Limb (tissue), 2 donors: ENCODE data around the gene NR5A1.

Source experiments
- DNase-seq, 2 donors: peaks; one replicate each; pipeline ENCODE4 v3.0.0-alpha.2; 2016; ENCODE audit errors: extremely low spot score in 2 of 2

The NR5A1 gene

GRCh38 chr9:124514125-124514524, 6.9 kb upstream of the NR5A1 start:
- DNase-seq = no peak

- peak in 1 of 2 donors; percentile 31 for DNase-seq
Measured at GRCh38 chr9:124513376-124513994, 6.3 kb upstream of the NR5A1 start.

- DNase-seq = peak in 1 of 2 donors; percentile 28
Measured at GRCh38 chr9:124512806-124513204, 5.6 kb upstream of the NR5A1 start.

GRCh38 chr9:124511891-124512805, 4.9 kb upstream of the NR5A1 start:
- DNase-seq = peak in 1 of 2 donors; percentile 34

- DNase-seq = peak in 1 of 2 donors; percentile 30
Measured at GRCh38 chr9:124511426-124511840, 4.2 kb upstream of the NR5A1 start.

- no peak for DNase-seq
Measured at GRCh38 chr9:124510650-124511425, 3.6 kb upstream of the NR5A1 start.

- no peak for DNase-seq
Measured at GRCh38 chr9:124507880-124508423, 753 bp upstream of the NR5A1 start.

- DNase-seq = peak in 1 of 2 donors; percentile 26
Measured at GRCh38 chr9:124506433-124506832, 766 bp downstream of the NR5A1 start.

- DNase-seq = no peak
Measured at GRCh38 chr9:124505901-124506346, 1.3 kb downstream of the NR5A1 start.

GRCh38 chr9:124505006-124505900, 1.9 kb downstream of the NR5A1 start:
- peak in 1 of 2 donors; percentile 41 for DNase-seq

- DNase-seq = no peak
Measured at GRCh38 chr9:124504530-124505005, 2.6 kb downstream of the NR5A1 start.

- DNase-seq = peak in 1 of 2 donors; percentile 59
Measured at GRCh38 chr9:124503713-124504529, 3.3 kb downstream of the NR5A1 start.

- DNase-seq = no peak
Measured at GRCh38 chr9:124502711-124503702, 4.2 kb downstream of the NR5A1 start.

- no peak for DNase-seq
Measured at GRCh38 chr9:124501771-124502320, 5.4 kb downstream of the NR5A1 start.

GRCh38 chr9:124500796-124501611, 6.2 kb downstream of the NR5A1 start:
- DNase-seq = no peak

- DNase-seq = no peak
Measured at GRCh38 chr9:124500028-124500795, 7.0 kb downstream of the NR5A1 start.
